GM21737 (cell line): ENCODE results near the gene CYTH4.
A peak's percentile ranks its signal among the peaks of the same experiment; 100 is the strongest.
"Not testable (repeated sequence)": the region's sequence is repeated elsewhere in the genome, so short reads cannot be mapped to it uniquely, and the experiment has no call there.

Experiments
- ATAC-seq: cut with Tn5 transposase; IDR thresholded peaks from one replicate; pipeline ENCODE4 v1.9.1; 2021; ENCODE audit warnings: mild to moderate bottlenecking, moderate library complexity; ENCODE audit not compliant: unreplicated experiment

CYTH4 gene

GRCh38 chr22:37248251-37248650 is 34.1 kb upstream of the CYTH4 start:
- no peak for ATAC-seq

- no peak for ATAC-seq
These were observed 32.3 kb upstream of the CYTH4 start for GRCh38 chr22:37249986-37250385.

- ATAC-seq = not testable (repeated sequence)
These were observed 30.5 kb upstream of the CYTH4 start for GRCh38 chr22:37251836-37252235.

- ATAC-seq = no peak
These were observed 29.1 kb upstream of the CYTH4 start for GRCh38 chr22:37253126-37253660.

GRCh38 chr22:37254209-37254866 is 28.0 kb upstream of the CYTH4 start:
- ATAC-seq = no peak

GRCh38 chr22:37254867-37255233 is 27.5 kb upstream of the CYTH4 start:
- no peak for ATAC-seq

GRCh38 chr22:37255558-37256006 is 26.7 kb upstream of the CYTH4 start:
- ATAC-seq = no peak

GRCh38 chr22:37256075-37256726 is 26.1 kb upstream of the CYTH4 start:
- no peak for ATAC-seq

- no peak for ATAC-seq
These were observed 24.1 kb upstream of the CYTH4 start for GRCh38 chr22:37258005-37258752.

- ATAC-seq = no peak
These were observed 23.4 kb upstream of the CYTH4 start for GRCh38 chr22:37258753-37259401.

GRCh38 chr22:37259540-37260029 is 22.7 kb upstream of the CYTH4 start:
- no peak for ATAC-seq

- ATAC-seq = no peak
These were observed 22.0 kb upstream of the CYTH4 start for GRCh38 chr22:37260155-37260795.

GRCh38 chr22:37260901-37261336 is 21.4 kb upstream of the CYTH4 start:
- no peak for ATAC-seq

GRCh38 chr22:37262346-37262745 is 20.0 kb upstream of the CYTH4 start:
- no peak for ATAC-seq

- no peak for ATAC-seq
These were observed 18.1 kb upstream of the CYTH4 start for GRCh38 chr22:37263966-37264887.

- ATAC-seq = no peak
These were observed 15.7 kb upstream of the CYTH4 start for GRCh38 chr22:37266581-37267134.

GRCh38 chr22:37267135-37267587 is 15.1 kb upstream of the CYTH4 start:
- ATAC-seq = peak; percentile 73

GRCh38 chr22:37267661-37268413 is 14.5 kb upstream of the CYTH4 start:
- ATAC-seq = no peak
